ENCODE data around the gene ISY1.
"Not testable (repeated sequence)": the region's sequence is repeated elsewhere in the genome, so short reads cannot be mapped to it uniquely, and the experiment has no call there.

The ISY1 gene

DNA sequence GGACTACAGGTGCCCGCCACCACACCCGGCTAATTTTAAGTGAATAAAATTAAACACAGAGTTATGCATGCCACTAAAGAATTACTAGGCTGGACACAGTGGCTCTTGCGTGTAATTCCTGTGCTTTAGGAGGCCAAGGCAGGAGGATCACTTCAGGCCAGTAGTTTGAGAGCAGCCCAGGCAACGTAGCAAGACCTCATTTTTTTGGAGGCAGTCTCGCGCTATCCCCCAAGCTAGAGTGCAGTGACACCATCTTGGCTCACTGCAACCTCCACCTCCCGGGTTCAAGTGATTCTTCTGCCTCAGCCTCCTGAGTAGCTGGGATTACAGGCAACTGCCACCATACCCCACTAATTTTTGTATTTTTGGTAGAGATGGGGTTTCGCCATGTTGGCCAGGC is 4.7 kb upstream of the ISY1 start:
- DNase-seq: not testable (repeated sequence)

DNA sequence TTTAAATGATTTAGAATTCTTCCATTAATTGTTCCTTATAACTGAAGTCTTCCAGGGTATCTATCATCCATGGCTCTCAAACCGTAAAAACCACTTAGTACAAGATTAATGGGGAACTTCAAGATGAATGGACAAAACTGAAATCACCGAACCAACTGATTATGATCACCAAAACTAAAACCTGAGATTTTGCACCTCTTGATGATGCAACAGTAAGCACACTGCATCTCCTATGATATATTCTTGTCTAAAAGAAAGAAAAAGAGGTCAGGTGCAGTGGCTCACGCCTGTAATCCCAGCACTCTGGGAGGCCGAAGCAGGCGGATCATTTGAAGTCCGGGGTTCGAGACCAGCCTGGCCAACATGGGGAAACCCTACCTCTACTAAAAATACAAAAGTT is 3.6 kb upstream of the ISY1 start:
- DNase-seq: no peak

DNA sequence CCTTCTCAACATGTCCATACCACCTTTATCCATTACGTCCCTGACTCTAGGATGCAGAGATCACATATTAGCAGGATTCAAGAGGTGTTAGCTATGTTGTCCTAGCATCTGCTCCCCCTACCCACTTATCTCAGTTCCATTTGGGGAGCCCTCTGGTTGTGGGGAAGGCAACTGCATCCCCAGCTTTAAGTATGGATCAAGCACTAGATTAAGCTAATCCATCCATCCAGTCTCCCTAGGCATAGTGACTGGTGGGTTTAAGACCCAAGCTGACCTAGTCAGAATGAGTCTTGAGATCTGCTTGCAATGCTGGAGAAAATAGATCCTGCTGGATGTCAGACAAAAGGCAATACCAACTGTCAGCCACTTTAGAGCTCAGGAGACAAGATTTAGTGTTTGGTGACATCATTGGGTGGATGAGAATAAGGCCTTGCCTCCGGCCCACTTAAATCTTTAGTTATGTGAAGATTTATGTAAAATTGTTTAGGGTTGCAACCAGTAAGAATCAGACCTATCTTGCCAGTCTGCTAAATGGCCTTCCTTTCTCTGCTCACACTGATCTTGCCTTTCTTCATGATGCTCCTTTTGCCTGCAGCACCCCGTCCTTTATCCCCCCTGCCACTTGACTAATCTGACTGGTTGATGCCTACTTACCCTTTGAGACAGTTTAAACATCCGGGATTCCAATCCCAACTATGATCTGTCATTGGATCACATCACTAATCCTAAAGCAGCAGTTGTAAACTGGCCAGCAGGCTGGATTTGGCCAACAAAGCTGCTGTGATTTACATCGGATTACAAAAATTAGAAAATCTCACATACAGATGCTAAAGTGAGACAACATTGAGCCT is 2.1 kb upstream of the ISY1 start:
- DNase-seq: no peak

DNA sequence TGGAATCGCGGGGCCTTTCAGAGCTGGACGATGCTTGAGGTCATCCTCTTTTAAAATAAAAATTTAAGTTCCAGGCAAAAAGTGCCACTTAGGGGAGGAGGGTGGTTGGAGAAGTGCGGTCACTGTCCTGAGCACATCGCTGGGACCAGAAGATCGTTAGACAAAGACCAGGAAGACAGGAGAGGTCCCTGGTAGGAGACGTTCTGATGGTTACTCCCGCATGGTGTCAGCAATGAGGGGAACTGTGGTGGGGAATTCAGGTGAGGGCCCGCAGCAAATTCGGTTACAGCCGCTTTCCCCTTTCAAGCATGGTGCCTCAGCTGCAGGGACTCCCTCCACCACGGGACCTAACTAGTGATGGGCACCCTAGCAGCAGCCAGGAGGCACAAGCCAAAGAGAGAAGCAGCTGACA is 1.0 kb upstream of the ISY1 start:
- peak; percentile 38 for DNase-seq

DNA sequence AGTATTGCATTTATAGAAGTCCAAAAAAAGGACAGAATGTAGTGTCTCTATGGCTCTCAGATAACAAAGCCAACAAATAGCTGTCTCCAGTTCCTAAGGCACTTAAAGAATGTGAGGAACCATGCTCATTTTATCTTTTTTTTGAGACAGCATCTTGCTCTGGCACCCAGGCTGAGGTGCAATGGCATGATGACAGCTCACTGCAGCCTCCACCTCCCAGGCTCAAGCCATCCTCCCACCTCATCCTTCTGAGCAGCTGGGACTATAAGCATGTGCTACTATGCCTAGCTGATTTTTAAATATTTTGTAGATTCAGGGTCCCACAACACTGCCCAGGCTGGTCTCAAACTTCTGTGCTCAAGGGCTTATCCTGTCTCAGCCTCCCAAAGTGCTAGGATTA is 16.1 kb downstream of the ISY1 start:
- DNase-seq: no peak

DNA sequence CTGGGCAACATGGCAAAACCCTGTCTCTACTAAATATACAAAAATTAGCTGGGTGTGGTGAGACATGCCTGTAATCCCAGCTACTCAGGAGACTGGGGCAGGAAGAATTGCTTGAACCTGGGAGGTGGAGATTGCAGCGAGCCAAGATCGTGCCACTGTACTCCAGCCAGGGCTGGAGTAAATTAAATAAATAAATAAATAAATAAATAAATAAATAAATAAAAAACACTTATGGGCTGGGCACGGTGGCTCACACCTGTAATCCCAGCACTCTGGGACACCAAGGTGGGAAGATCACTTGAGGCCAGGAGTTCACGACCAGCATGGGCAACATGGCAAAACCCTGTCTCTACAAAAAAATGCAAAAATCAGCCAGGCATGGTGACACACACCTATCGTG is 19.9 kb downstream of the ISY1 start:
- not testable (repeated sequence) for DNase-seq

DNA sequence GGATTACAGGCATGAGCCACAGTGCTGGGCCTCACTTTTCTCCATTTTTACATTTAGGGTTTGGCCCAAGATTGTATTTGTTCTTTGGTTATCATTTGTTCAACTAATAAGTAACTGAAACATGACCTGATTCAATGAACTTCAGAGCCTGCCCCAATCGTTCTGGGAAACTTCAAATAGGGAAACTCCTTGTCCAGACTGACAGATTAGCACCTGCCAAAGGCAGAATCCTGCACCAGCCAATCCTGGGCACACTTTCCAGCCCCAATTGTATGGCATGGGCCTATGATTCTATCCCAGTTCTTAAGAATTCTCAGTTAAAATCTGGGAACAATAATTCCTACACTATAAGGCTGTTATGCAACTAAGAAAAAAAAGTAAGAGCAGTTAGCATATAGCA is 21.0 kb downstream of the ISY1 start:
- DNase-seq: no peak

DNA sequence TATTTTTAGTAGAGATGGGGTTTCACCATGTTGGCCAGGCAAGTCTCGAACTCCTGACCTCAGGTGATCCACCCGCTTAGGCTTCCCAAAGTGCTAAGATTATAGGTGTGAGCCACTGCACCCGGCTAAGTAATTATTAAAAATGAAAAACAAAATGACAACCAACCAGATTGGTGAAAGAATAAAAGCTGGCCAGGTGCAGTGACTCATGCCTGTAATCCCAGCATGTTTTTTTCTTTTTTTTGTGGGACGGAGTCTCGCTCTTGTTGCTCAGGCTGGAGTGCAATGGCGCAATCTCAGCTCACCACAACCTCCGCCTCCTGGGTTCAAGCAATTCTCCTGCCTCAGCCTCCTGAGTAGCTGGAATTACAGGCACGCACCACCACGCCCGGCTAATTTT is 24.6 kb downstream of the ISY1 start:
- not testable (repeated sequence) for DNase-seq

DNA sequence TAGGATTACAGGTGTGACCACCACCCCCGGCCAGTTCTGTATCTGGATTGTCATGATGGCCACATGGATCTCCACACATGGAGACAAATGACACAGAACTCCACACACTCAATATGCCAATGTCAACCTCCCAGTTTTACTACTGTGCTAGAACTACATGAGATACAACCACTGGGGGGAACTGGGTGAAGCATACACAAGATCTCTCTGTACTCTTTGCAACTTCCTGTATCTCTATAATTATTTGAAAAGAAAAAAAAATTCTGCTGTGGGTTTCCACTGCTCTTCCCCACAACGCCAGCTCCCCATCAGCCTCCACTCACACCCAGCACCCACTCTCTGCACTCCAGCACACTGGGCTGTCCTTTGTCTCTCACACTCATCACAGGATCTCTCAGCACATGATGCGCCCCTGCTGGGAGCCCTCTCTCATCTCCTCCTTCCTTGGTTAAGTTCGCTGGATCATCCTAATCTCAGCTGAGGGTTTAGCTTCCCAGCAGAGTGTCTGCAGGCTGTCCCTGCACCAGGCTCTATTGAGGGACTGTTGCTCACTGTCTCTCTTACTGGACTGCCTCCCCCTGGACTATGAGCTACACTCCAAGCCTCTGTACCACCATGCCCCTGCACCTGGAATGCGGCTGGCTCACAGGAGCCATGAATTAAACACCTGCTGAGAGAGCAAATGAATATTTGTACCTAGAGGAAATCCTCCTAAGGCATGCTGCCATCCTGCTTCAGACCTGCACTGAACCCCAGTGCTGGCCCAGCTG is 28.6 kb downstream of the ISY1 start:
- DNase-seq: no peak

DNA sequence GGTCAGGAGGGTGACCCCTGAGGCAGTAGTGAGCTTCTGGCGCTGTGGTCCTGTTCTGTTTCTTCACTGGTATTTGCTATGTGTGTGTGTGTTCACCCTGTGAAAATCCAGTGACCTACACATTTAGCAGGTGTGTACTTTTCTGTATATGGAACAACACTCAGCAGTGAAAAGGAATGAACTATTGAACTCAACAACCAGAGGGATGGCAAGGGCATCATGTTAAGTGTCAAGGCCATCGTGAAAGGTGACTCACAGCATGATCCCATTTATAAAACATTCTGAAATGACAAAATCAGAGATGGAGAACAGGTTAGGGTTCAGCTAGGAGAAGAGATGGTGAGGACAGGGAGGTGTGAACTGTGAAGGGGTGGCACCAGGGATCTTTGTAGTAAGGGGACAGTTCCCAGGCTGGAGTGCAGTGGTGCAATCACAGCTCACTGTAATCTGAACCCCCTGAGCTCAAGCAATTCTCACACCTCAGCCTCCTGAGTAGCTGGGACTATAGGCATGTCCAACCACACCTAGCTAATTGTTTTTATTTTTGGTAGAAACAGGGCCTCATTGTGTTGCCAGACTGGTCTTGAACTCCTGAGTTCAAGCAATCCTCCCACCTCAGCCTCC is 29.3 kb downstream of the ISY1 start:
- DNase-seq: no peak

DNA sequence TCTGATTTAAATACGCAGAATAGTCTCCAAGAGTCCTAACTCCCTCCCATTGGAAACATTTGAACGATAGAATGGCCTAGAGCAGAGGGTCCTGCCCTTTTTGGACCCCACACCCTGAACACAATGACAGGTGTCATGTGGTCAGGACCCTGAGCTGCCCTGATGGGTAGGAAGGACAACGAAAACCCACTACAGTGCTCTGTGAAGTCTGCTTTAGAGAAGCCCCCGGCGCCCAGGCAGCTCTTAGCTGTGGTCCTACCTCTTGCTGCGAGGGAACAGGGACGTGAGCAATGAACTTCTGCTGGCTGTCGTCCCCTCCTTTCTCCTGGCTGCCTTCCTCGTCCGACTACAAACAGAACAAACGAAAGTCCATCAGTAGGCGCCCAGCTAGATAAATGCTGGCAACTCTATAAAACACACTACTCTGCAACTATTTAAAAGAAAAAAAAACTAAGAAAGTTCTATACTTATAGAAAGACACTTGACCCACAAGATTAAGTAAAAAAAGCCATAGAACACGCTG is 30.5 kb downstream of the ISY1 start:
- DNase-seq: no peak

DNA sequence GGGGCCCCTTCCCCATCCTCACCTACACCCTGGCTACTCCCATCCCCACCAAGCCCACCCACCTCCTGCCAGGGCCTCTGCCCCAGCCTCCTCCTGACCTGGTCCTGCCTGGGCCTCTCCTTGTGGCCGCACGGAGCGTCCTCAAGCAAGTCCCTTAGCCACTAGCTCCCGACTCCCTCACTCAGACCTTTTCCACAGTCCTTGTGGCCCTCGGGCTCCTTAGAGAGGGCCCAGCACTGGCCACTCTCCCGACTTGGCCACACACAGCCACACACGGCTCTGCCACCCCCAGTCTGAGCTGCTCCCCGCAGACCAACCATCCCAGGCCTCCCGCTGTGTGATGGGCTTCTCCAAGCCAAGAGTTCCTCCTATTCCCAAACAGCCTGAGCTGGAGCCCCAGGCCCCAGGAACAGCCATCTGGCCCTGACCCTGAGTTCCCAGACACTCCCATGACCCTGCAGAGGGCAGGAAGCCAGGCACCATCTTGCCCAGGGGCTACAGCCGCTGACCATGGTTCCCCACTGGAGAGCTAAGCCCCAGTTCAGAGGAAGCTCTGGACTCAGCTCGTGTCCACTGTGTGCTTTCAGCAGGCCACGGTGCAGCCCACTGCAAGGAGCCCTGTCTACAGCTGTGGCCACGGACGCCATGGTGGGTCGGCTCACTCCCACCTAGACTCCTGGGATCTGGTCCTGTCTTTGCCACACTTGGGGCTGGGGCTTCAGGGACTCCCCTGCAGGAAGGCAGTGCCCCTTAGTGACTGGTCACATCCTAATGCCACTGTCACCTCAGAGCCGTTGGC is 32.3 kb downstream of the ISY1 start:
- DNase-seq: no peak

DNA sequence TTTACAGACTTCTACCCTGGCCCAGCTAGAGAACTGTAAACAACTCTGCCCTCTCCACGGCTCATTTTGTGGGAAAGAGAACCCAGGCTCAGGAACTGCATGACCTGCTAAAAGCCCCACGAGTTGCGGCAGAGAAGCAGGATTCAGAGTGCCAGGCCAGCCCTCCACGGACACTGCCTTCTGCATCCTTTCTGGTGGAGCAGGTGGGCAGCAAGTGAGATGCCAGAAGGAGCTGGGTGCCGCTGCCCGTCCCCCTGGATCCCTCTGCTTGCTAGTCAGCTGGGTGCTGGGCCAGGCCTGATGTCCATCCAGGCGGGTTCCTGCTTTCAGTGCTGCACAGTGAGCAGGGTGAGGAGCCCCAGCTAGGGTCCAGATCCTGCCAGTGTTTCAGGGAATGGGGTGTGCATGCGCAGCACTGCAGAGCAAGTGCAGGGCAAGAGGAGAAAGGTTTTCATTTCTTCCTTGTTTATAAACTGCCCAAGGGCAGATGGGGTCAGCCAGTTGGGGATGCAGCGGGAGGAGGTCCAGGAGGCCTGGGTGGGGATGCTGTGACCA is 34.1 kb downstream of the ISY1 start:
- DNase-seq: no peak

DNA sequence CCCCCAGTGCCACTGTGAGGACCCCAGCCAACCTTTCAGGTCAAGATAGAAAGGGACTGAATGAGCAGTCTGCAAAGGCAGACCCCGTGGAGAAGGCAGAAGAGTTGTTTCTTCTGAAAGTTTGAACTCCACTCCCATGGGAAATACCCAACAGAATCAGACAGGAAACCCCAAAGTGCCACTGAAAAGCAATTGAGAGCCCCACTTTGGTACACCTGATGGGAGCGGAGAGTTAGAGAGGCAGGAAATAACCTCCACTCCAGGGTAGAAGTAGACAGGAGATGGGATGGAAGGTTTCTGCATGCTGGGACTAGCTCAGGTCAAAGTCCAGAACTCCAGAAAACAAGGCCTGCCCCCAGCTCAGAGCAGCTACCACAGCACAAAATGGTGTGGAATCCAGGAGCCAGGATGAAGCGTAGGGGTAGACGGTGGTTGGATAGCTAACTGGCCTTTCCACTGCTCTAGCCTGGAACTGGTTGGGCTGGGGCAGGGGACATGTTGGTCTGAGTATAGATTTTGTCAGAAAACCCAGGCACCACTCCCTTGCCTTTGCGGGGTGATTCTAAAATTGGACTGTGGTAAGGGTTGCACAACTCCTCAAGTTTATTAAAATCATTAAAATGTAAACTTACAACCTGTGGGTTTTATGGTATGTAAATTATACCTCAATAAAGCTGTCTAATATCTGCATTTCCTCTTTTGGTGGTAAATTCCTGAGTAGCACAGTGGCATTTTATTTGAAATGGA is 37.4 kb downstream of the ISY1 start:
- DNase-seq: no peak

DNA sequence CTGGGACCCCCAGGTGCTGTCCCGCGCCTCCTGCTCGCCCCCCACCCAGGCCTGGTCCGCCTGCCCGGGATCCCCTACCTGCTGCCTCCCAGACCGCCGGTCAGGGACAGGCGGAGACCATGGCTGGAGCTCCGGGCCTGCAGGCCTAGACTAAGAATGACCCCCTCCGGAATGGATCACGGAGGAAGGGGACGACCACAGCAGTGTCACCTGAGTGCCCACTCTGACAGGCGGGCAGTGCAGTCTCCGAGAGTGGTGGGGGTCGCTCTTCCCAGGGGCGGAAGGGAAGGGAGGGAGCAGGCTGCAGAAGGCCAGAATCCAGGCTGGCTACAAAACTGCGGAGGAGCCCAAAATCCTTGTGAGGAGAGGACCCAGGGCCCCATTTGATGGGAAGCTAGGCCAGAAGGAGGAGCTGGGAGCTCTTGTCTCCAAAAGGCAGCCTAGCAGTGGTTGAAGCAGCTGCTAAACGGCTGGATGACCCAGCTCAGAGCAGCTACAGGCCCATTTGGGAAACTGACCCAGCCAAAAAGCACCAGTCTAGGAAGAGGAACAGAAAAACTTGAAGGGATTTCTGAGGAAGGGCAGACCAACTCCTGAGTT is 38.4 kb downstream of the ISY1 start:
- no peak for DNase-seq

DNA sequence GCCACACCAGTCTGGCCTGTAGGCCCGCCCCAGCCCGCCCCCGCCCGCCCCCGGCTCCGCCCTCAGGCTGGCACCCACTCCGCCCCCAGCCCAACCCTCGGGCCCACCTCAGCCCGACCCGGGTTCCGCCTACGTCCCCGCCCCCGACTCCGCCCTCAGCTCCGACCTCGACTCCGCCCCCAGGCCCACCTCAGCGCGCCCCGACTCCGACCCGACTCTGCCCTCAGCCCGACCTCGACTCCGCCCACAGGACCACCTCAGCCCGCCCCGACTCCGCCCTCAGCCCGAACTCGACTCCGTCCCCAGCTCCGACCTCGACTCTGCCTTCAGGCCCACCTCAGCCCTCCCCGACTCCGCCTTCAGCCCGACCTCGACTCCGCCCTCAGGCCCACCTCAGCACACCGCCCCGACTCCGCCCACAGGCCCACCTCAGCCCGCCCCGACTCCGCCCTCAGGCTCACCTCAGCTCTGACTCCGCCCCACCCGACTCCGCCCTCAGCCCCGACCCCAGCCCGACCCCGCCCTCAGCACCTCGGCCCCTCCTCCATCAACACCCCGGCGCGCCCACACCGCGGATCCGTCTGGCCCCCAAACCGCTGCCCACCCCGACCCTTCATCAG is 39.0 kb downstream of the ISY1 start, which contains the start of gene RAB43:
RAB43 (minus strand) TSS at position 13 of the 620 bp plus-strand sequence. CDS start 315 bp downstream, outside the sequence.
- peak; percentile 94 for DNase-seq

DNA sequence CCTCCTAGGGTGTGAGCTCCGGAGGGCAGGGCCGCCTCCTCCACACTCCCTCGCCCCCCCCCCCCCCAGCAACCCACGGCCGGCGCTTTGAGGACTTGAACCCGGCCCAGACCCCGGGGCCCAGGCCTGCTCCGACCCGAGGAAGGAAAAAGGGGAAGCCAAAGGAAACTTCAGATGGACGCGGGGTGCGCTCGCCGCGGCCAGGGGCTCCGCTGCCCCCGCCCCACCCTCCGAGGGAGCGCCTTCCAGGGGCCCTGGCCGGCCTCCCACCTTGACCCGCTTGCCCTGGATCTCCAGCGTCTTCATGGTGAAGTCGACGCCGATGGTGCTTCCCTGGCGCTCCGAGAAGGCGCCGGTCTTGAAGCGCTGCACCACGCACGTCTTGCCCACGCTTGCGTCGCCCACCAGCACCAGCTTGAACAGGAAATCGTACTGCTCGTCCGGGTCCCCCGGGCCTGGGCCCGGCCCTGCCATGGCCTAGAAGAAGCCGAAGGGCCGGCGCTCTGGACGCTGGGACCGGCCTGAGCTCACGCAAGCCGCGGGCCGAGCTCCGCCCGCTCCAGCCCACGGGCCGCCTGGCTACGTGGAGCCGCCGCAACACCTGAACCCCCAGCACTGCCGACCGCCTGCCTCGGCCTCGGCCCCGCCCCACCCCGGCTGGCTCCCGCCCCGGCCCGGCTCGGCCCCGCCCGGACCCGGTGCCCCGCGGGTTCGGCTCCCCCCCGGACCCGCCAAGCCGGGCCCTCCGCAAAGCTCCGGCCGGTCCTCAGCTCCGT is 39.7 kb downstream of the ISY1 start:
- no peak for DNase-seq

DNA sequence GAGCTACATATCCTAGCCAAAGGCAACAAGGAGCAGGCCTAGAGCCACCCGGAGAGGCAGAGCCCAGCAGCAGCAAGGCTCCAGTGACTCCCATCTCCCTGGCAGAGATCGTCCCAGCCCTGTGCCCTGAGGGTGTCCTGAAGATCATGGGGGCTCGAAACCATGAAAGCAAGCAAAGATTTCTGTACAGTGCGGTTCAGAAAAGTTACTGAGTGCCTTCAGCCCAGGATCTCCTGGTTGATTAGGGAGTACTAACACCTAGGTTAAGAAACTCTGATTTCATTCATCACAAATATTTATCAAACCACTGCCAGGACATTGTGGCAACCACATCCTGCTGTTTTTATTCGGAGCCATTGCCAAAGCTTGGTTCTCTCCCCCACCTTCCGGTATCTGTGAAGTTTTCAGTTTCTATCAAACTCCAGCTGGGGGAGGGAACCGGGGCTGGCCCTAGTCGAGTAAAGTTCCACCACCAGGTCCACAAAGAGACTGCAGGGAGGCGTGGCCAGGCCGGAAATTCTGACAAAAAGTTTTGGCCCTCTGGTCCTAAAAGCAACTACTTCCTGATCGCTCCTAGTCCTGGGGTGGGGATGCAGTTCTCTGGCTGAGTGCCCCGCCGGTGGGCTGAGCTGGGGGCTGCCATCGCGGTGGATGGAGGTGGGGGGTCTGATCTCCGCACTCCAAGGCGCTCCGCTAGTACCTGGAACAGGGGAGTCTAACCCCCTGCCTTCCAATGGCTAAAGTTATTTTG is 40.4 kb downstream of the ISY1 start:
- DNase-seq: peak; percentile 85
